HFF-Myc (cell line): ENCODE results near the gene TOGARAM2.

ENCODE experiments used
- DNase-seq: peaks from one replicate; pipeline ENCODE4 v3.0.0-alpha.2; 2011; ENCODE audit warnings: low read depth; ENCODE audit errors: extremely low read depth
- H3K4me3 ChIP-seq: replicated peaks from 2 replicates; pipeline ENCODE4 v1.5.1; 2011; ENCODE audit warnings: low read depth, mild to moderate bottlenecking, control low read depth, low read length
- TF ChIP-seq, protein P1 (sequence below): IDR thresholded peaks from 2 replicates; pipeline ENCODE4 v1.5.1; 2012; ENCODE audit warnings: mild to moderate bottlenecking, low read depth, low read length, control low read depth; ENCODE audit errors: missing control alignments

The TOGARAM2 gene

DNA sequence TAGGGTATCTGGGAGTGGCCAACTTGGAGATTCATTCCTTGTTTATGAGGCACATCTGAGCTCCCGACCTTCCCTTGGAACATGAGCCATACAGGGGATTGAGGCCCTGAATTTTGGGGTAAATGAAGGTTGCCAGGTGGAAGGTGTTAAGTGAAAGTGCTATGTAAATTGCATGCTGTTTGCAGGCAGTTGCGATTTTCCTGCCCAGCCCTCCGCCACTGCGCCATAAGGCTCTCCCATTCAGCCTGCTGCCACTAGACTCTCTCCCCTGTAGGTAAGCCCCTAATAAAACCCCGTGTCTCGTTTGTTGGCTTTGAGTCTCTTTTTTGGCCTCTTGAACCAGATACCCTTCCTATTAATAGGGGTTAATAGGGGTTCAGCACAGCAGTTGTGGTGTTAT is 59.5 kb downstream of the TOGARAM2 start:
- no peak overlapping the region for H3K4me3 ChIP-seq
- TF ChIP-seq, protein P1, sequence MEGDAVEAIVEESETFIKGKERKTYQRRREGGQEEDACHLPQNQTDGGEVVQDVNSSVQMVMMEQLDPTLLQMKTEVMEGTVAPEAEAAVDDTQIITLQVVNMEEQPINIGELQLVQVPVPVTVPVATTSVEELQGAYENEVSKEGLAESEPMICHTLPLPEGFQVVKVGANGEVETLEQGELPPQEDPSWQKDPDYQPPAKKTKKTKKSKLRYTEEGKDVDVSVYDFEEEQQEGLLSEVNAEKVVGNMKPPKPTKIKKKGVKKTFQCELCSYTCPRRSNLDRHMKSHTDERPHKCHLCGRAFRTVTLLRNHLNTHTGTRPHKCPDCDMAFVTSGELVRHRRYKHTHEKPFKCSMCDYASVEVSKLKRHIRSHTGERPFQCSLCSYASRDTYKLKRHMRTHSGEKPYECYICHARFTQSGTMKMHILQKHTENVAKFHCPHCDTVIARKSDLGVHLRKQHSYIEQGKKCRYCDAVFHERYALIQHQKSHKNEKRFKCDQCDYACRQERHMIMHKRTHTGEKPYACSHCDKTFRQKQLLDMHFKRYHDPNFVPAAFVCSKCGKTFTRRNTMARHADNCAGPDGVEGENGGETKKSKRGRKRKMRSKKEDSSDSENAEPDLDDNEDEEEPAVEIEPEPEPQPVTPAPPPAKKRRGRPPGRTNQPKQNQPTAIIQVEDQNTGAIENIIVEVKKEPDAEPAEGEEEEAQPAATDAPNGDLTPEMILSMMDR: no peak
- DNase-seq: no peak

DNA sequence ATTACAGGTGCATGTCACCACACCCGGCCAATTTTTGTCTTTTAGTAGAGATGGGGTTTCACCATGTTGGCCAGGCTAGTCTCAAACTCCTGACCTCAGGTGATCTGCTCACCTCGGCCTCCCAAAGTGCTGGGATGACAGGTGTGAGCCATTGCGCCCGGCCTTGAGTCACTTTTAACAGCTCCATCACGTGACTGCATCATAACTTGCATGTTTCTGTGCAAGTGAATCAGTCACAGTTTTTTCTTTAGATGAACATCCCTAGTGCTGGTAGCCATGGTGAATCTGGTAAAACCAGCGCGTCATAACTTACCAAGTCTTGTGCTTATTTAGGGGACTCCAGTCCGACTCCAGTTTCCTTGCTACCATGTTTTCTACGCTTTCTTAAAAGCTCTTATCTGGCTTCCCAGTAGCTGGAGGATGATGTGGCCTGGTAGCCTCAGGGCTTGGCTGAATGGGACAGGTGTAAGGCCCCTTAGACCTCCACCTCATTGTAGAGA is 60.1 kb downstream of the TOGARAM2 start:
- H3K4me3 ChIP-seq: no peak overlapping the region
- no peak for DNase-seq
- TF ChIP-seq, protein P1: no peak

DNA sequence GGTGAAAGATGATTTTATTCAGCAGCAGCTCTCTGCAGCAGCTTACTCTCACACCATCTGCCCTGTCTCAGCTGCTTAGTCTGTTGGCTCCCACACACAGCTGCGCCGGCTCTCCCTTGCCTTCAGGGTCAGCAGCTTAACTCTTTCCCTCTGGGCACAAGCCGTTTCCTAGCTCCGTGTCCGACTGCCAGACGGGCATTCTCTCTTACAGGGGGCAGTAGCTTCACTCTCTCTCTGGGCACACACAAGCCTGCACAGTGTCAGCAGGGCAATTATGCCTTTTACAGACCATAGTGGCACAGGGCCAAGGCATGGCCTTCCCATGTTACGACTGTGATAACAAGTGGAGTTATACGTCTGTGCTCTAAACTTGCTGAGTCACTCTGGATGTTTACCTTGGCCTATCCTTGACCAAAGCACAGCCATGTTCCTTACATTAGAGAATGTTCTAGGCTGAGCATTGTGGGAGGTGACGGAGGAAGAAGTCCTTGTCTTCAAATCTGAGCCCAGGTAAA is 61.5 kb downstream of the TOGARAM2 start:
- TF ChIP-seq, protein P1: no peak
- no peak for DNase-seq

DNA sequence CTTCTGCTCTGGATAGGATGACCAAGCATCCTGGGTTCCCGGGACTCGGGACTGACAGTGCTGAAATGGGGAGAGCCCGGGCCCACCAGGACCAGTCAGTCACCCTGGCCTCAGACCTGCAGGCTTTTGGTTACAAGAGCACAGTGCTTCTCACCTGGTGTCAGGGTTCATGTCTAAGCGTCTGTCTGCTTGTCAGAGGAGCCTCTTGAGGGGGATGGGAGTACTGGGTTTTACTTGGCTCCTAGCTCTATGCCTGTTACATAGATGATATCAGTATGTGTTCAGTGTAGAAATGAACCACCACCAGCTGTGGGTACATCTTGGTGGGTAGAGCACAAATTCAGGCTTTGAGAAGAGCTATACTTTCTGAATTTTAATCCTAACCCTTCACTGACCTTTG is 63.4 kb downstream of the TOGARAM2 start:
- TF ChIP-seq, protein P1: no peak
- DNase-seq: no peak
- H3K4me3 ChIP-seq: no peak overlapping the region

More for the DNA sequence above, 61.5 kb downstream of the TOGARAM2 start:
- no peak overlapping the region for H3K4me3 ChIP-seq

DNA sequence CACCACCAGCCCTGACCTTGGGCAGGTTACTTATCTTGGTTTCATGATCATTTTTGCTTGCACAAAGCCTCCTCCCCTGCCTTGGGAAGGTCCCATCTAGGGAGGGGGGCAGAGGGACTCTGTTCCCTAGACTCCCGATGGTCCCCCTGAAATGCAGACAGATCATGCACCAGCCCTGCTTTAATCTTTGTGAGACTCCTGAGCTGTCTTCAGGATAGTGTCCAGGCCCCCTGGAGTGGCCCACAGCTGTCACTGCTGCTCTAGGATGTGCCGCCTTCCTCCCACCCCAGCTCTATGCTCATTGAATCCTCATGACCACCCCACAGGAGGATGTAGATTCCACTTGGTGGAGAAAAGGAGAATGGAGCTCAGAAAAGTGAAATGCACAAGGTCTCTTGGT is 65.2 kb downstream of the TOGARAM2 start:
- H3K4me3 ChIP-seq: no peak overlapping the region
- no peak for DNase-seq
- TF ChIP-seq, protein P1: no peak

DNA sequence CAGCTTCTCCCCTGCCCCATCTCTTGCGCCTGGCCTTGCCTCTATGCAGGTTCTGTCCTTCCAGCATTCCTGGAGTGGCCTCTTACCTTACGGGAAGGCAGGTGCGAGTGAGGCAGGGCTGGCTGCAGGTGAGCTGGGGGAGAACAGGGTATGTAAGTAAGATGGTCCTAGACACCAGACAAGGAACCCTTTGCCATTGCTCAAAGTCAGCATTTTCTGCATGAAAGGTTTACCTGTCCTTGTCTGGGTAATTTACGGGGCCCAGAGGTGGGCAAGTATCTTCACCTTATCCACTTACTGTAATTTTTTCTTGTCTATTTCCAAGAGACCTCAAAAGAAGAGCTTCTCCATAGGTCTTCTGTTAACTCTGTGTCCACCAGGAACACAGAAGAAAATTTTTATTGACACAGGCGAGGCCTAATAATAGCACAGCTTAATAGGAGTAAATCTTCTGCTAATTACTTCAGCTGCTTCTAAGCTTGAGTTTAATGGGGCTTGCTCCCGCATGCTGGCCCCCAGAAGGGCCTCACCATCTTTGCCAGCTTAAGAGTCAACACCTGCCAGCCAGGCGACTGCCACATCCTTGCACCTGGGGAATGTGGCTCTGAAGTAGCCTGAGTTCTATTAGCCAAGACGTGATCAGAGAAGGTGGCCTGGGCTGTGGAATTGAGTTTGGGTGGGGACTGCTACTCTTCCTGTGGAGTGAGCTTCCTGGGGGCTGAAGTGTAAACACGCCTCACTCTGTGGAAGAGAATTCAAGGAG is 66.2 kb downstream of the TOGARAM2 start:
- DNase-seq: no peak
- TF ChIP-seq, protein P1: no peak
- no peak overlapping the region for H3K4me3 ChIP-seq
